MM.1S (cell line): ENCODE data around the gene LTV1.
"Not testable (repeated sequence)": the region's sequence is repeated elsewhere in the genome, so short reads cannot be mapped to it uniquely, and the experiment has no call there.

Source experiments
- DNase-seq: peaks from one replicate; pipeline ENCODE4 v3.0.0-alpha.2; 2015
- H2AFZ ChIP-seq: fragments of 300-600 bp; sonication (generic); 2 replicates; pipeline ENCODE4 v1.6.0; 2016; ENCODE audit warnings: antibody characterized with exemption, low read length
- H3F3A ChIP-seq: fragments of 300-600 bp; sonication (generic); 2 replicates; pipeline ENCODE4 v1.6.1; 2016; ENCODE audit warnings: mild to moderate bottlenecking, antibody characterized with exemption, low read length, moderate library complexity, mixed read lengths; ENCODE audit not compliant: insufficient read depth
- H3K27ac ChIP-seq: fragments of 300-600 bp; sonication (generic); 2 replicates; pipeline ENCODE4 v1.5.1; 2016; ENCODE audit warnings: mild to moderate bottlenecking, low read length
- H3K27me3 ChIP-seq: fragments of 300-600 bp; sonication (generic); replicated peaks from 2 replicates; pipeline ENCODE4 v1.6.0; 2016; ENCODE audit warnings: low read length; ENCODE audit not compliant: insufficient read depth
- H3K36me3 ChIP-seq: fragments of 300-600 bp; sonication (generic); replicated peaks from 2 replicates; pipeline ENCODE4 v1.6.1; 2016; ENCODE audit warnings: mild to moderate bottlenecking, low read length, mixed read lengths; ENCODE audit not compliant: insufficient read depth
- H3K4me1 ChIP-seq: fragments of 300-600 bp; sonication (generic); 2 replicates; pipeline ENCODE4 v1.6.1; 2016; ENCODE audit warnings: low read length, mixed read lengths
- H3K4me2 ChIP-seq: fragments of 300-600 bp; sonication (generic); 2 replicates; pipeline ENCODE4 v1.6.0; 2016; ENCODE audit warnings: low read depth, low read length
- H3K4me3 ChIP-seq: fragments of 300-600 bp; sonication (generic); 2 replicates; pipeline ENCODE4 v1.5.1; 2016; ENCODE audit warnings: low read length, mixed read lengths
- H3K79me2 ChIP-seq: fragments of 300-600 bp; sonication (generic); 2 replicates; pipeline ENCODE4 v1.6.1; 2016; ENCODE audit warnings: mixed run types, low read length, mixed read lengths
- H3K9ac ChIP-seq: fragments of 300-600 bp; sonication (generic); 2 replicates; pipeline ENCODE4 v1.6.1; 2016; ENCODE audit warnings: low read length, mixed read lengths
- H3K9me2 ChIP-seq: fragments of 300-600 bp; sonication (generic); replicated peaks from 2 replicates; pipeline ENCODE4 v1.6.1; 2016; ENCODE audit warnings: mild to moderate bottlenecking, low read length, mixed read lengths; ENCODE audit not compliant: insufficient read depth
- H3K9me3 ChIP-seq: fragments of 300-600 bp; sonication (generic); replicated peaks from 2 replicates; pipeline ENCODE4 v1.6.1; 2016; ENCODE audit warnings: mild to moderate bottlenecking, low read length, mixed read lengths; ENCODE audit not compliant: insufficient read depth
- H4K20me1 ChIP-seq: fragments of 300-600 bp; sonication (generic); 2 replicates; pipeline ENCODE4 v1.6.1; 2016; ENCODE audit warnings: mild to moderate bottlenecking, low read length, moderate library complexity, mixed read lengths; ENCODE audit not compliant: insufficient read depth
- EZH2 ChIP-seq: fragments of 300-600 bp; sonication (generic); optimal IDR thresholded peaks from 2 replicates; pipeline ENCODE3; 2017; ENCODE audit warnings: low read depth, mild to moderate bottlenecking, antibody characterized with exemption, low read length, mixed read lengths
- EZH2phosphoT487 ChIP-seq: fragments of 300-600 bp; sonication (generic); IDR thresholded peaks from 2 replicates; pipeline ENCODE4 v1.6.1; 2018; ENCODE audit warnings: antibody characterized with exemption, low read length
- TF ChIP-seq, protein P1 (sequence below): fragments of 300-600 bp; sonication (generic); IDR thresholded peaks from 2 replicates; pipeline ENCODE4 v1.5.1; 2016; ENCODE audit warnings: antibody characterized with exemption, low read length, mixed read lengths

LTV1 gene

DNA sequence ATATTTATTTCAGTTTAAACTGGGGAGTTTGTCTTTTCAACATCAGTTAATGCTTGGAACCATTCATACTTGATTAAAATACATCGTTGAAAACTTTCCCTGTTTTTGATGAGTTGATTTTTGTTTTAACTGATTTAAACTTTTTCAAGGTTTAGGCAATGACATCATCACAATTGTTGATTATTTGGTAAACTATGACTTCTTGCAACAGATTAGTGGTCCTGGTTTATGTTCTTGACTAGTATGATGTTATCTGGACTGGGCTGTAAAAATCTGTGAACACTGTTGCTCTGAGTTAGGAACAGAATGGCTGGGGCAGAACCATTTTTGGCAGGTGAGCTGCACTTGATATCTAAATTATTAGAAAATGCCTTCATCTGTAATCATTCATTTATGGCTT, 21.1 kb downstream of the LTV1 start, which contains the start of gene ZC2HC1B:
Gene ZC2HC1B, plus strand, starts transcription at position 241 of the 400 bp plus-strand sequence. Its CDS starts 66 bp downstream, at position 307.
- Histone ChIP-seq H3F3A (no peaks in the 10 kb centered on the region), H3K27ac (no peak within 1 kb of the TSS), H3K36me3 (no peaks in the 10 kb centered on the region; the same call in 1 of the 2 replicates), H3K9me3 (no peaks in the 10 kb centered on the region), H3K4me3 (no peak within 1 kb of the TSS), H3K9me2 (no peaks in the 10 kb centered on the region), H3K79me2 (no peaks in the 10 kb centered on the region), H3K4me1 (no peaks in the 10 kb centered on the region), H4K20me1 (no peaks in the 10 kb centered on the region), H3K4me2 (no peak within 1 kb of the TSS), H3K9ac (no peak within 1 kb of the TSS), H3K27me3 (no peaks in the 10 kb centered on the region), H2AFZ (no peak within 1 kb of the TSS)
- no peak for DNase-seq
- TF ChIP-seq, protein P1, sequence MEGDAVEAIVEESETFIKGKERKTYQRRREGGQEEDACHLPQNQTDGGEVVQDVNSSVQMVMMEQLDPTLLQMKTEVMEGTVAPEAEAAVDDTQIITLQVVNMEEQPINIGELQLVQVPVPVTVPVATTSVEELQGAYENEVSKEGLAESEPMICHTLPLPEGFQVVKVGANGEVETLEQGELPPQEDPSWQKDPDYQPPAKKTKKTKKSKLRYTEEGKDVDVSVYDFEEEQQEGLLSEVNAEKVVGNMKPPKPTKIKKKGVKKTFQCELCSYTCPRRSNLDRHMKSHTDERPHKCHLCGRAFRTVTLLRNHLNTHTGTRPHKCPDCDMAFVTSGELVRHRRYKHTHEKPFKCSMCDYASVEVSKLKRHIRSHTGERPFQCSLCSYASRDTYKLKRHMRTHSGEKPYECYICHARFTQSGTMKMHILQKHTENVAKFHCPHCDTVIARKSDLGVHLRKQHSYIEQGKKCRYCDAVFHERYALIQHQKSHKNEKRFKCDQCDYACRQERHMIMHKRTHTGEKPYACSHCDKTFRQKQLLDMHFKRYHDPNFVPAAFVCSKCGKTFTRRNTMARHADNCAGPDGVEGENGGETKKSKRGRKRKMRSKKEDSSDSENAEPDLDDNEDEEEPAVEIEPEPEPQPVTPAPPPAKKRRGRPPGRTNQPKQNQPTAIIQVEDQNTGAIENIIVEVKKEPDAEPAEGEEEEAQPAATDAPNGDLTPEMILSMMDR: no peak

DNA sequence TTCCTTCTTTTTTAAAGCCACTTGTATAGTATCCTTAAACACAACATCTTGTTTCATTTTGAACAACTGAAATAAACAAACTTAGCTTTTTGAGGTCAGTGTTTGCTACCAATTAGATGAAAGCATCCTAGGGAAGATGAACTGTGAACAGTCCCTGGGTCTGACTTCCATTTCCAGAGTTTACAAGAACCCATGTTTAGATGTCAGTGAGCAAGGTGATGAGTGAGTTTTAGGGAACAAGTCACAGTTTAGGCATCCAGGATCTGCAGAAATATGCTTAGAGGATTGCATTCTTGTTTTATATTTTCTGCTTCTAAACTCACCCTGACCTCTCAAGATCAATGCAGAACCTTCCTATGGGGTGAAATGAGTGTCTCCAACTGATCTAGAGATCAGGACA, 24.1 kb downstream of the LTV1 start:
- Histone ChIP-seq H3K27ac (no peak overlapping the region), H3K9me2 (no peaks in the 10 kb centered on the region), H3F3A (no peaks in the 10 kb centered on the region), H3K27me3 (no peaks in the 10 kb centered on the region), H2AFZ (no peak overlapping the region), H3K36me3 (no peaks in the 10 kb centered on the region; the same call in 1 of the 2 replicates), H3K4me3 (no peak overlapping the region), H3K79me2 (no peaks in the 10 kb centered on the region), H3K9me3 (no peaks in the 10 kb centered on the region), H3K4me1 (no peaks in the 10 kb centered on the region), H3K4me2 (no peak overlapping the region), H3K9ac (no peak overlapping the region), H4K20me1 (no peaks in the 10 kb centered on the region)
- TF ChIP-seq, protein P1: no peak
- TF ChIP-seq EZH2 (no peak), EZH2phosphoT487 (no peak)
- no peak for DNase-seq

DNA sequence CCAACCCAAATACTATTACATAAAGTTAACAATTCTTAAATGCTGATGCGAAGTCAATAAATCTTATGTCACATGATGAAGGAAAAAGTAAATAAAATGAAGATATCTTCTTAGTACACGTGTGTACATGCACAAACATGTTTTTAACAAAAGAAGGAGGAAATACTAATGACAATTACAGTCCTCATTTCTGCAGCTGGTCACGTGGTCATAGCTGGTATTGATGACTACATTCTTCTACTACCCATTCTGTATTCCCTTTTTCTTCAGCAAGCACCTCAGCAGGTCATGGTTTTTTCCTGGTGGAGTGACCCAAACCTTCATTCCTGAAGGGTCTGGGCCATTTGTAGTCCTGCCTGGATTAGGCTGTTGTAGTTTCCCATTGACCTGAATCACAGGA, 25.7 kb downstream of the LTV1 start:
- not testable (repeated sequence) for DNase-seq, H4K20me1 ChIP-seq, H3F3A ChIP-seq, H3K9me3 ChIP-seq, H3K36me3 ChIP-seq, H2AFZ ChIP-seq, H3K9me2 ChIP-seq, H3K4me3 ChIP-seq, H3K4me2 ChIP-seq, H3K79me2 ChIP-seq, H3K27me3 ChIP-seq, H3K9ac ChIP-seq, H3K4me1 ChIP-seq, H3K27ac ChIP-seq

DNA sequence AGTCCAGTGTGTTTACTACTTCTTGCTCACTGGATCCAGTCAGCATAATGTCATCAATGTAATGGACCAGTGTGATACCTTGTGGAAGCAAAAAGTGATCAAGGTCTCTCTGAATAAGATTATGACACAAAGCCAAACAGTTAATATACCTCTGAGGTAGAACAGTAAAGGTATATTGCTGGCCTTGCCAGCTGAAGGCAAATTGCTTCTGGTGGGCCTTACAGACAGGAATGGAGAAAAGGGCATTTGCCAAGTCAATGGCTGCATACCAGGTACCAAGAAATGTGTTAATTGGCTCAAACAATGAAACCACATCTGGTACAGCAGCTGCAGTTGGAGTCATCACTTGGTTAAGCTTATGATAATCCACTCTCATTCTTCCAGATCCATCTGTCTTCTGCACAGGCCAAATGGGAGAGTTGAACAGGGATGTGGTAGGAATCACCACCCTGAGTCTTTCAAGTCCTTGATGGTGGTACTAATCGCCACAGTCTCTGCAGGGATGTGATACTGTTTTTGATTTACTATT, 28.1 kb downstream of the LTV1 start:
- H3K9me2 ChIP-seq, H3K27ac ChIP-seq, DNase-seq, H3K4me1 ChIP-seq, H3K9me3 ChIP-seq, H4K20me1 ChIP-seq, H3K79me2 ChIP-seq, H3F3A ChIP-seq, H3K9ac ChIP-seq, H3K27me3 ChIP-seq, H3K4me2 ChIP-seq, H2AFZ ChIP-seq, H3K36me3 ChIP-seq, H3K4me3 ChIP-seq: not testable (repeated sequence)
